ENCODE data around the gene PSMC2. TPM values are rescaled to one million over a fixed set of nuclear protein-coding genes. Genes with fewer than 3 reads are reported as not detected.

PSMC2 gene
- total RNA-seq, 1 experiment from 2014 or later = 128 TPM

GRCh38 chr7:103349805-103350204 is 2.4 kb downstream of the PSMC2 start:
- Histone ChIP-seq H2BK5ac (ENCODE audit: insufficient read length, low read length) (no peak overlapping the region), H3T11ph (ENCODE audit: low read length) (no peak overlapping the region), H2BK12ac (ENCODE audit: insufficient read length, low read depth, low read length) (no peak overlapping the region), H3K27me3 (ENCODE audit: insufficient read depth, low read length) (no peaks in the 10 kb centered on the region), H3K23ac (ENCODE audit: insufficient read length, low read depth, low read length) (no peak overlapping the region), H3K79me2 (ENCODE audit: insufficient read depth, low read length) (peaks cover 32% of the 10 kb centered on the region; the same call in 1 of the 2 replicates), H3K14ac (ENCODE audit: insufficient read depth, low read length) (no peak overlapping the region), H3K9me3 (ENCODE audit: control insufficient read depth, low read depth, low read length) (no peaks in the 10 kb centered on the region), H2AK5ac (ENCODE audit: insufficient read length, low read length) (no peak overlapping the region), H4K91ac (ENCODE audit: insufficient read length, low read depth, low read length) (no peak overlapping the region), H3K56ac (ENCODE audit: insufficient read length, low read depth, low read length) (no peak overlapping the region), H4K5ac (ENCODE audit: insufficient read length, low read depth, low read length) (no peak overlapping the region), H3K18ac (ENCODE audit: insufficient read length, low read depth, low read length) (no peak overlapping the region), H3K9ac (ENCODE audit: extremely low read depth, insufficient read length, low read length) (no peak overlapping the region), H3K4ac (ENCODE audit: low read depth, low read length) (no peak overlapping the region), H2BK20ac (ENCODE audit: low read depth, low read length, poor library complexity, severe bottlenecking) (no peak overlapping the region), H3K4me1 (ENCODE audit: insufficient read depth, low read length) (no peaks in the 10 kb centered on the region), H4K8ac (replicated peaks; ENCODE audit: insufficient read length, low read depth, low read length) (no peak overlapping the region), H3K79me1 (ENCODE audit: insufficient read depth, low read depth, low read length, poor library complexity, severe bottlenecking) (peaks cover 7% of the 10 kb centered on the region), H3K23me2 (ENCODE audit: insufficient read length, low read depth, low read length, poor library complexity, severe bottlenecking) (no peaks in the 10 kb centered on the region), H2BK120ac (ENCODE audit: low read depth, low read length, poor library complexity, severe bottlenecking) (no peak overlapping the region), H2BK15ac (ENCODE audit: low read depth, low read length) (no peak overlapping the region), H4K20me1 (ENCODE audit: control insufficient read depth, insufficient read depth, insufficient read length) (no peaks in the 10 kb centered on the region), H3K27ac (ENCODE audit: insufficient read length, low read depth, low read length) (no peak overlapping the region), H3K4me2 (ENCODE audit: insufficient read depth, insufficient read length, low read length) (no peak overlapping the region), H2AFZ (ENCODE audit: low read length) (no peak overlapping the region)
- Mint-ChIP-seq H3K27ac (no peak overlapping the region; a peak in 2 of 7 replicates), H3K36me3 (ENCODE audit: insufficient read depth in 1 of 3, low read depth in 3 of 3) (peaks cover 3 to 14% (median 10%) of the 10 kb centered on the region in 3 experiments; a peak in 5 of 7 replicates), H3K27me3 (ENCODE audit: low read depth) (no peaks in the 10 kb centered on the region), H3K4me3 (peak overlapping the region; percentile 8 to 64; a peak in 2 of 5 replicates), H3K9me3 (no peaks in the 10 kb centered on the region; a peak in 1 of 5 replicates), H3K4me1 (peaks cover 14 to 15% of the 10 kb centered on the region in 2 experiments)
- no peak for TF ChIP-seq CTCF (conservative IDR thresholded peaks at IDR 0.05)
- no peak for DNase-seq
- no CpG with 5 or more reads among the region's 1 CpG for WGBS (ENCODE audit: extremely low coverage, insufficient read length, low lambda C conversion rate)
